Testis (tissue), 2 donors: Measurements from ENCODE around the gene MYO1D.

Source experiments
- CTCF ChIP-seq, 3 experiments: fragments of 450-650 bp in 2 of 3; fragments of 200-600 bp in 1 of 3; sonication (generic) in 1 of 3; IDR thresholded peaks; one replicate each; pipeline ENCODE4 v1.5.1; 2016 to 2019; ENCODE audit warnings: antibody characterized with exemption in 3 of 3, mild to moderate bottlenecking in 2 of 3, moderate library complexity in 1 of 3
- POLR2A ChIP-seq: fragments of 450-650 bp; IDR thresholded peaks from one replicate; pipeline ENCODE4 v1.6.1; 2017; ENCODE audit warnings: antibody characterized with exemption, mild to moderate bottlenecking, moderate library complexity

GRCh38 chr17:32629563-32630190 lies 247.2 kb downstream of the MYO1D start:
- TF ChIP-seq CTCF (IDR thresholded peaks at IDR 0.05) (no peak), POLR2A (no peak)
